H9 (cell line): ENCODE results near the gene BANP. TPM values are rescaled to one million over a fixed set of nuclear protein-coding genes. Genes with fewer than 3 reads are reported as not detected.

Source experiments
- DNase-seq: peaks from one replicate; pipeline ENCODE4 v3.0.0-alpha.2; 2017
- H2AFZ ChIP-seq: one replicate; pipeline ENCODE4 v1.6.1; 2013; ENCODE audit warnings: mild to moderate bottlenecking, low read length, control low read depth, moderate library complexity
- H2AK5ac ChIP-seq: 2 replicates; pipeline ENCODE4 v1.6.1; 2013; ENCODE audit warnings: low read length, control low read depth, mixed read lengths; ENCODE audit not compliant: insufficient read length
- H2BK120ac ChIP-seq: one replicate; pipeline ENCODE4 v1.6.1; 2013; ENCODE audit warnings: low read depth, mild to moderate bottlenecking, low read length, control low read depth, inconsistent platforms; ENCODE audit not compliant: poor library complexity, severe bottlenecking
- H2BK12ac ChIP-seq: 2 replicates; pipeline ENCODE4 v1.6.1; 2013; ENCODE audit warnings: low read length, control low read depth, mixed read lengths, low read depth; ENCODE audit not compliant: insufficient read length
- H2BK15ac ChIP-seq: 2 replicates; pipeline ENCODE4 v1.6.1; 2013; ENCODE audit warnings: low read depth, low read length, control low read depth
- H2BK20ac ChIP-seq: one replicate; pipeline ENCODE4 v1.6.1; 2013; ENCODE audit warnings: low read depth, mild to moderate bottlenecking, low read length, control low read depth, inconsistent platforms; ENCODE audit not compliant: poor library complexity, severe bottlenecking
- H2BK5ac ChIP-seq: 2 replicates; pipeline ENCODE4 v1.6.1; 2013; ENCODE audit warnings: low read length, control low read depth, mixed read lengths; ENCODE audit not compliant: insufficient read length
- H3K14ac ChIP-seq: 2 replicates; pipeline ENCODE4 v1.6.1; 2013; ENCODE audit warnings: low read length, control low read depth; ENCODE audit not compliant: insufficient read depth
- H3K18ac ChIP-seq: 2 replicates; pipeline ENCODE4 v1.6.1; 2013; ENCODE audit warnings: low read depth, mild to moderate bottlenecking, mixed read lengths, low read length, control low read depth; ENCODE audit not compliant: insufficient read length
- H3K23ac ChIP-seq: 2 replicates; pipeline ENCODE4 v1.6.1; 2013; ENCODE audit warnings: low read length, control low read depth, mixed read lengths, low read depth; ENCODE audit not compliant: insufficient read length
- H3K23me2 ChIP-seq: 2 replicates; pipeline ENCODE4 v1.6.1; 2013; ENCODE audit warnings: low read depth, mild to moderate bottlenecking, mixed read lengths, low read length, control low read depth; ENCODE audit not compliant: insufficient read length, poor library complexity, severe bottlenecking
- H3K27ac ChIP-seq: 2 replicates; pipeline ENCODE4 v1.5.1; 2013; ENCODE audit warnings: low read length, control low read depth, mixed read lengths, low read depth; ENCODE audit not compliant: insufficient read length
- H3K27me3 ChIP-seq: 2 replicates; pipeline ENCODE4 v1.6.1; 2013; ENCODE audit warnings: low read length, control low read depth, inconsistent platforms; ENCODE audit not compliant: insufficient read depth
- H3K4ac ChIP-seq: 2 replicates; pipeline ENCODE4 v1.6.1; 2013; ENCODE audit warnings: low read depth, mild to moderate bottlenecking, control low read depth, inconsistent platforms, low read length, moderate library complexity
- H3K4me1 ChIP-seq: 2 replicates; pipeline ENCODE4 v1.6.1; 2013; ENCODE audit warnings: low read length, control low read depth, inconsistent platforms; ENCODE audit not compliant: insufficient read depth
- H3K4me2 ChIP-seq: 2 replicates; pipeline ENCODE4 v1.6.1; 2013; ENCODE audit warnings: low read length, control low read depth, mixed read lengths; ENCODE audit not compliant: insufficient read length, insufficient read depth
- H3K56ac ChIP-seq: 2 replicates; pipeline ENCODE4 v1.6.1; 2013; ENCODE audit warnings: low read depth, mild to moderate bottlenecking, mixed read lengths, low read length, control low read depth; ENCODE audit not compliant: insufficient read length
- H3K79me1 ChIP-seq: 2 replicates; pipeline ENCODE4 v1.6.1; 2013; ENCODE audit warnings: low read depth, mild to moderate bottlenecking, moderate library complexity, low read length, control low read depth, inconsistent platforms; ENCODE audit not compliant: insufficient read depth, poor library complexity, severe bottlenecking
- H3K79me2 ChIP-seq: 2 replicates; pipeline ENCODE4 v1.6.1; 2013; ENCODE audit warnings: low read length, control low read depth, inconsistent platforms; ENCODE audit not compliant: insufficient read depth
- H3K9ac ChIP-seq: 2 replicates; pipeline ENCODE4 v1.6.1; 2013; ENCODE audit warnings: low read length, control low read depth, mixed read lengths; ENCODE audit not compliant: insufficient read length; ENCODE audit errors: extremely low read depth
- H3K9me3 ChIP-seq: one replicate; pipeline ENCODE4 v1.6.1; 2013; ENCODE audit warnings: low read depth, low read length, inconsistent platforms; ENCODE audit not compliant: control insufficient read depth
- H3T11ph ChIP-seq: one replicate; pipeline ENCODE4 v1.6.1; 2013; ENCODE audit warnings: mild to moderate bottlenecking, low read length, control low read depth, inconsistent platforms
- H4K20me1 ChIP-seq: one replicate; pipeline ENCODE4 v1.6.1; 2013; ENCODE audit not compliant: control insufficient read depth, insufficient read length, insufficient read depth
- H4K5ac ChIP-seq: 2 replicates; pipeline ENCODE4 v1.6.1; 2013; ENCODE audit warnings: low read depth, mild to moderate bottlenecking, mixed read lengths, low read length, control low read depth; ENCODE audit not compliant: insufficient read length
- H4K8ac ChIP-seq: replicated peaks from 2 replicates; pipeline ENCODE4 v1.6.1; 2013; ENCODE audit warnings: low read length, control low read depth, mixed read lengths, low read depth; ENCODE audit not compliant: insufficient read length
- H4K91ac ChIP-seq: 2 replicates; pipeline ENCODE4 v1.6.1; 2013; ENCODE audit warnings: low read depth, mild to moderate bottlenecking, moderate library complexity, mixed read lengths, low read length, control low read depth; ENCODE audit not compliant: insufficient read length
- H3K27ac Mint-ChIP-seq, 3 experiments: 2 replicates in 2 of 3; 3 replicates in 1 of 3; pipeline ENCODE4 v1.8.0; 2020 to 2021; ENCODE audit warnings: mixed read lengths in 3 of 3, mild to moderate bottlenecking in 1 of 3, moderate library complexity in 1 of 3
- H3K27me3 Mint-ChIP-seq: 2 replicates; pipeline ENCODE4 v1.8.0; 2021; ENCODE audit warnings: low read depth, mild to moderate bottlenecking, moderate library complexity, mixed read lengths
- H3K36me3 Mint-ChIP-seq, 3 experiments: 2 replicates in 2 of 3; 3 replicates in 1 of 3; pipeline ENCODE4 v1.8.0; 2020 to 2021; ENCODE audit warnings: low read depth in 3 of 3, mixed read lengths in 3 of 3; ENCODE audit not compliant: insufficient read depth in 1 of 3
- H3K4me1 Mint-ChIP-seq, 2 experiments: 2 replicates each; pipeline ENCODE4 v1.8.0; 2020; ENCODE audit warnings: mixed read lengths in 2 of 2
- H3K4me3 Mint-ChIP-seq, 2 experiments: 2 replicates in 1 of 2; 3 replicates in 1 of 2; pipeline ENCODE4 v1.8.0; 2020 to 2021; ENCODE audit warnings: mild to moderate bottlenecking in 2 of 2, mixed read lengths in 2 of 2, moderate library complexity in 1 of 2
- H3K9me3 Mint-ChIP-seq, 2 experiments: 2 replicates in 1 of 2; 3 replicates in 1 of 2; pipeline ENCODE4 v1.8.0; 2020; ENCODE audit warnings: mild to moderate bottlenecking in 2 of 2, mixed read lengths in 2 of 2, moderate library complexity in 1 of 2
- CTCF ChIP-seq: fragments of 200-600 bp; sonication (generic); conservative IDR thresholded peaks from 3 replicates; pipeline ENCODE4 v1.8.0; 2021; ENCODE audit warnings: antibody characterized with exemption, mild to moderate bottlenecking
- WGBS: extraction: QIAGEN DNeasy Blood & Tissue Kit; methylation state at CpG from one replicate; pipeline ENCODE4 v1.1.7; 2013; ENCODE audit warnings: missing lambda C conversion rate, low lambda C conversion rate, mixed read lengths; ENCODE audit not compliant: insufficient read length; ENCODE audit errors: extremely low coverage; 5-methylcytosine and 5-hydroxymethylcytosine counted together
- total RNA-seq: library from RNA; stranded (reverse); gene quantifications from 2 replicates; pipeline ENCODE4 v1.2.1, GENCODE V29; 2021

The BANP gene
- total RNA-seq, 1 experiment from 2014 or later, result 24.9 TPM

- peaks cover 45 to 51% (median 47%) of the 10 kb centered on the region in 3 experiments for H3K36me3 Mint-ChIP-seq
- H3K27ac Mint-ChIP-seq, result peak overlapping the region in 1 of 3 experiments; percentile 56; a peak in 1 of 7 replicates
- Histone ChIP-seq H2BK12ac (no peak overlapping the region), H3K9ac (no peak overlapping the region), H3K4me1 (peaks cover 4% of the 10 kb centered on the region; the same call in 1 of the 2 replicates), H2BK120ac (no peak overlapping the region), H4K91ac (no peak overlapping the region), H3K23me2 (no peaks in the 10 kb centered on the region), H2BK5ac (no peak overlapping the region), H3K18ac (no peak overlapping the region), H3K79me1 (no peaks in the 10 kb centered on the region), H2BK20ac (no peak overlapping the region), H2AK5ac (no peak overlapping the region), H3K56ac (no peak overlapping the region), H3K4ac (no peak overlapping the region), H3K27me3 (no peaks in the 10 kb centered on the region), H4K8ac (no peak overlapping the region), H3K14ac (no peak overlapping the region), H3T11ph (no peak overlapping the region), H2BK15ac (no peak overlapping the region), H3K23ac (no peak overlapping the region), H2AFZ (no peak overlapping the region), H3K79me2 (peaks cover 6% of the 10 kb centered on the region; the same call in 1 of the 2 replicates), H4K5ac (no peak overlapping the region), H3K4me2 (no peak overlapping the region), H3K9me3 (peaks cover 6% of the 10 kb centered on the region), H4K20me1 (no peaks in the 10 kb centered on the region), H3K27ac (no peak overlapping the region)
- H3K9me3 Mint-ChIP-seq, result peaks cover 18 to 22% of the 10 kb centered on the region in 2 experiments
- no peak overlapping the region for H3K4me3 Mint-ChIP-seq
- DNase-seq, result no peak
- peaks cover 17 to 26% of the 10 kb centered on the region in 2 experiments for H3K4me1 Mint-ChIP-seq
- TF ChIP-seq CTCF, result no peak
- no peaks in the 10 kb centered on the region for H3K27me3 Mint-ChIP-seq
- no CpG with 5 or more reads among the region's 16 CpGs for WGBS
These were observed 53.2 kb downstream of the BANP start for GRCh38 chr16:88004391-88004790.
